Colonic mucosa (tissue), 4 donors: ENCODE data around the gene PTGFRN. TPM values are rescaled to one million over a fixed set of nuclear protein-coding genes. Genes with fewer than 3 reads are reported as not detected.
"Not testable (repeated sequence)": the region's sequence is repeated elsewhere in the genome, so short reads cannot be mapped to it uniquely, and the experiment has no call there.

ENCODE experiments used
- DNase-seq: peaks from one replicate; pipeline ENCODE4 v3.0.0-alpha.2; 2020
- H3K27ac ChIP-seq: fragments of 200-600 bp; one replicate; pipeline ENCODE4 v1.8.0; 2021
- H3K27me3 ChIP-seq: fragments of 200-600 bp; one replicate; pipeline ENCODE4 v1.8.0; 2021
- H3K36me3 ChIP-seq: fragments of 200-600 bp; one replicate; pipeline ENCODE4 v1.8.0; 2021
- H3K4me1 ChIP-seq: fragments of 200-600 bp; one replicate; pipeline ENCODE4 v1.8.0; 2021; ENCODE audit warnings: mild to moderate bottlenecking
- H3K4me3 ChIP-seq: fragments of 200-600 bp; one replicate; pipeline ENCODE4 v1.8.0; 2021
- H3K9ac ChIP-seq, 2 donors: one replicate each; pipeline ENCODE4 v1.7.0; 2013; ENCODE audit warnings: control low read depth in 2 of 2, low read depth in 2 of 2, low read length in 2 of 2
- H3K9me3 ChIP-seq: fragments of 200-600 bp; one replicate; pipeline ENCODE4 v1.8.0; 2021
- CTCF ChIP-seq: fragments of 200-600 bp; IDR thresholded peaks from one replicate; pipeline ENCODE4 v1.8.0; 2022; ENCODE audit warnings: antibody characterized with exemption, mild to moderate bottlenecking
- intact Hi-C: fragments of 100-400 bp; cut with DNase I; formaldehyde crosslinking; loops from one replicate; pipeline ENCODE4 v1.14.1; 2022
- total RNA-seq, 2 donors: library from RNA; stranded (reverse); fragmentation: NEBNext Ultra II Directional in 1 of 2; extraction: Animal tissue kit (Norgen Biotek cat#: 25700) in 1 of 2; gene quantifications; one replicate each; pipeline ENCODE4 v1.2.1, GENCODE V29; 2021
- donor health status: healthy.
- donor health status: DM: no; HTN: no; CAD: no.
- donor health status: DM: no; HTN: no; CAD: no.

The PTGFRN gene
- total RNA-seq, 2 donors from 2014 or later: 94.9 TPM

GRCh38 chr1:116870300-116870699 is 39.4 kb upstream of the PTGFRN start:
- TF ChIP-seq CTCF: no peak
- no peak for DNase-seq

GRCh38 chr1:116871779-116872146 is 38.0 kb upstream of the PTGFRN start:
- DNase-seq: no peak
- H3K27ac ChIP-seq: no peak overlapping the region
- H3K9me3 ChIP-seq: no peaks in the 10 kb centered on the region
- H3K36me3 ChIP-seq: no peaks in the 10 kb centered on the region
- intact Hi-C loops: no loop called here
- no peak overlapping the region for H3K4me3 ChIP-seq
- H3K27me3 ChIP-seq: no peaks in the 10 kb centered on the region
- TF ChIP-seq CTCF: no peak
- H3K4me1 ChIP-seq: no peaks in the 10 kb centered on the region
- H3K9ac ChIP-seq: no peak overlapping the region

More at GRCh38 chr1:116870300-116870699, 39.4 kb upstream of the PTGFRN start:
- Histone ChIP-seq H3K9ac (no peak overlapping the region), H3K4me1 (no peaks in the 10 kb centered on the region), H3K27ac (no peak overlapping the region), H3K36me3 (no peaks in the 10 kb centered on the region), H3K27me3 (no peaks in the 10 kb centered on the region), H3K9me3 (no peaks in the 10 kb centered on the region), H3K4me3 (no peak overlapping the region)
- intact Hi-C loops: no loop called here

GRCh38 chr1:116873680-116874271 is 35.9 kb upstream of the PTGFRN start:
- intact Hi-C loops: no loop called here
- no peak overlapping the region for H3K9ac ChIP-seq

GRCh38 chr1:116874733-116875249 is 34.9 kb upstream of the PTGFRN start:
- Histone ChIP-seq H3K4me1 (no peaks in the 10 kb centered on the region), H3K27me3 (no peaks in the 10 kb centered on the region)
- intact Hi-C loops: no loop called here

More at GRCh38 chr1:116873680-116874271, 35.9 kb upstream of the PTGFRN start:
- H3K4me3 ChIP-seq: no peak overlapping the region
- TF ChIP-seq CTCF: no peak
- no peaks in the 10 kb centered on the region for H3K4me1 ChIP-seq
- no peaks in the 10 kb centered on the region for H3K27me3 ChIP-seq
- DNase-seq: no peak
- no peaks in the 10 kb centered on the region for H3K36me3 ChIP-seq
- no peak overlapping the region for H3K27ac ChIP-seq
- H3K9me3 ChIP-seq: no peaks in the 10 kb centered on the region

GRCh38 chr1:116875391-116875790 is 34.3 kb upstream of the PTGFRN start:
- Histone ChIP-seq H3K27me3 (no peaks in the 10 kb centered on the region), H3K27ac (no peak overlapping the region), H3K36me3 (no peaks in the 10 kb centered on the region), H3K9ac (no peak overlapping the region), H3K4me1 (no peaks in the 10 kb centered on the region), H3K4me3 (no peak overlapping the region), H3K9me3 (no peaks in the 10 kb centered on the region)
- TF ChIP-seq CTCF: no peak
- no peak for DNase-seq
- intact Hi-C loops: no loop called here

More at GRCh38 chr1:116874733-116875249, 34.9 kb upstream of the PTGFRN start:
- Histone ChIP-seq H3K9ac (no peak overlapping the region), H3K9me3 (no peaks in the 10 kb centered on the region), H3K4me3 (no peak overlapping the region), H3K27ac (no peak overlapping the region), H3K36me3 (no peaks in the 10 kb centered on the region)
- no peak for TF ChIP-seq CTCF
- DNase-seq: no peak

- H3K27ac ChIP-seq, H3K27me3 ChIP-seq, H3K4me3 ChIP-seq, H3K4me1 ChIP-seq, H3K9ac ChIP-seq, DNase-seq, intact Hi-C loops, H3K36me3 ChIP-seq, H3K9me3 ChIP-seq: not testable (repeated sequence)
Observed at GRCh38 chr1:116875946-116876345, 33.8 kb upstream of the PTGFRN start.
